DND-41 (cell line): ENCODE measurements around the gene CLINT1.

Experiments used
- ATAC-seq: fragments of 200-7000 bp; cut with Tn5 transposase; 3 replicates; pipeline ENCODE4 v1.9.1; 2021; ENCODE audit warnings: low read depth; ENCODE audit not compliant: insufficient read depth
- DNase-seq: peaks from one replicate; pipeline ENCODE4 v3.0.0-alpha.2; 2020
- H2AFZ ChIP-seq: 2 replicates; pipeline ENCODE4 v1.6.0; 2012; ENCODE audit warnings: low read depth, low read length
- H3K27ac ChIP-seq: 2 replicates; pipeline ENCODE4 v1.5.1; 2012; ENCODE audit warnings: low read length, inconsistent platforms
- H3K27me3 ChIP-seq: fragments of 200-600 bp; sonication (generic); 2 replicates; pipeline ENCODE4 v1.6.0; 2012; ENCODE audit warnings: low read length, mild to moderate bottlenecking, inconsistent platforms; ENCODE audit not compliant: insufficient read depth, poor library complexity
- H3K36me3 ChIP-seq: 2 replicates; pipeline ENCODE4 v1.5.1; 2012; ENCODE audit warnings: low read length, inconsistent platforms; ENCODE audit not compliant: insufficient read depth
- H3K4me1 ChIP-seq: 2 replicates; pipeline ENCODE4 v1.5.1; 2012; ENCODE audit warnings: mild to moderate bottlenecking, low read length; ENCODE audit not compliant: insufficient read depth
- H3K4me2 ChIP-seq: 2 replicates; pipeline ENCODE4 v1.6.0; 2012; ENCODE audit warnings: mild to moderate bottlenecking, moderate library complexity, low read length, inconsistent platforms; ENCODE audit not compliant: insufficient read depth
- H3K4me3 ChIP-seq, 2 experiments: fragments of 200-600 bp in 1 of 2; shearing (Covaris generic) in 1 of 2; 2 replicates each; pipeline ENCODE4 v1.5.1; 2012 to 2016; ENCODE audit warnings: inconsistent platforms in 2 of 2, low read length in 2 of 2, mild to moderate bottlenecking in 2 of 2, low read depth in 1 of 2, moderate library complexity in 1 of 2
- H3K79me2 ChIP-seq: 2 replicates; pipeline ENCODE4 v1.6.0; 2012; ENCODE audit warnings: low read length, inconsistent platforms; ENCODE audit not compliant: insufficient read depth
- H3K9ac ChIP-seq: 2 replicates; pipeline ENCODE4 v1.6.0; 2012; ENCODE audit warnings: low read depth, mild to moderate bottlenecking, inconsistent platforms, low read length, moderate library complexity
- H3K9me3 ChIP-seq: 2 replicates; pipeline ENCODE4 v1.5.1; 2012; ENCODE audit warnings: low read length, moderate library complexity, mild to moderate bottlenecking, inconsistent platforms; ENCODE audit not compliant: insufficient read depth, severe bottlenecking
- H4K20me1 ChIP-seq: 2 replicates; pipeline ENCODE4 v1.6.0; 2012; ENCODE audit warnings: low read length; ENCODE audit not compliant: insufficient read depth
- EZH2 ChIP-seq: IDR thresholded peaks from 3 replicates; pipeline ENCODE4 v1.6.1; 2012; ENCODE audit warnings: borderline replicate concordance, low read depth, mild to moderate bottlenecking, moderate library complexity, low read length, inconsistent platforms; ENCODE audit not compliant: severe bottlenecking
- TF ChIP-seq, protein P1 (sequence below): IDR thresholded peaks from 2 replicates; pipeline ENCODE4 v1.5.1; 2012; ENCODE audit warnings: borderline replicate concordance, low read length, moderate library complexity, mild to moderate bottlenecking; ENCODE audit not compliant: poor library complexity, severe bottlenecking; ENCODE audit errors: extremely low read depth

The CLINT1 gene

DNA sequence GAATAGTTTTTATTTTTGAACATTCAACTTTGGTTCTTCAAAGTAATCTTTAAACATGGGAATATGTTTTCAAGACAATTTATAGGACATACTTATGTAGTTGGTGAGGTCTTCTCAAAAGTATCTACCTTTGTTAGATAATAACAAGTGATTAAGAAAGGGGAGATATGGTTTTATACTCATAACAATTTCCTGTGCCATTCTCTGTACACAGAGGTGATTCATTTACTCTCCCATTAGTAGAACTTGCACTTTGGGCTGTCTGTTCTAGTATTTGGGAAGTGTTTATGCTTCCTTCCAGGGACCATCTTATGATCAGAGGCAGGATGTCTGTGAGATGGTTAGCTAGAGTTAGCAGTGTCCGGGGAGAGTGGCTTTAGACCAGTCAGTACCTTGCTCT lies 100.2 kb downstream of the CLINT1 start:
- no peak overlapping the region for H2AFZ ChIP-seq

DNA sequence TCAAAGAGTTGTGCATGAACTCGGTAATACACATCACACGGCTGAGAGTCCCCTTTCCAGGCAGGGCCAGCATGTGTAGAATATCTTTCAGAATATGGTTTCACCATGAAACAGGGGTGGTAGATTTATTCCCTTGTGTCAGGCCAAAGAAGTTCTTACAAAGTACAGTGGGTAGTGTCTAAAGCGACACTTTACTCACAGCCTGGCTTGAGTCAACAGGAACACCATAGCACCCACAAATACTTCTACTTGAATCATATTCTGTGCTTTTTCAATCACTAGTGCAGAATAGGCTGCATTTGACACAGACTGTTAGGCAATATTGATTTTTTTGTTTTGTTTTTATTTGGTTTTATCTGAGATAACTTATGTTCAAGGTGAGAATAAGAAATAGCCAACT lies 102.8 kb downstream of the CLINT1 start:
- ATAC-seq, result no peak
- no peak overlapping the region for H3K4me2 ChIP-seq

More for the DNA sequence above, 100.2 kb downstream of the CLINT1 start:
- no peaks in the 10 kb centered on the region for H3K27me3 ChIP-seq
- no peaks in the 10 kb centered on the region for H4K20me1 ChIP-seq
- ATAC-seq (no peak), DNase-seq (no peak)
- H3K9ac ChIP-seq, result no peak overlapping the region
- no peak overlapping the region for H3K27ac ChIP-seq
- peaks cover 40% of the 10 kb centered on the region for H3K36me3 ChIP-seq
- no peaks in the 10 kb centered on the region for H3K4me1 ChIP-seq
- no peak for TF ChIP-seq EZH2
- TF ChIP-seq, protein P1, sequence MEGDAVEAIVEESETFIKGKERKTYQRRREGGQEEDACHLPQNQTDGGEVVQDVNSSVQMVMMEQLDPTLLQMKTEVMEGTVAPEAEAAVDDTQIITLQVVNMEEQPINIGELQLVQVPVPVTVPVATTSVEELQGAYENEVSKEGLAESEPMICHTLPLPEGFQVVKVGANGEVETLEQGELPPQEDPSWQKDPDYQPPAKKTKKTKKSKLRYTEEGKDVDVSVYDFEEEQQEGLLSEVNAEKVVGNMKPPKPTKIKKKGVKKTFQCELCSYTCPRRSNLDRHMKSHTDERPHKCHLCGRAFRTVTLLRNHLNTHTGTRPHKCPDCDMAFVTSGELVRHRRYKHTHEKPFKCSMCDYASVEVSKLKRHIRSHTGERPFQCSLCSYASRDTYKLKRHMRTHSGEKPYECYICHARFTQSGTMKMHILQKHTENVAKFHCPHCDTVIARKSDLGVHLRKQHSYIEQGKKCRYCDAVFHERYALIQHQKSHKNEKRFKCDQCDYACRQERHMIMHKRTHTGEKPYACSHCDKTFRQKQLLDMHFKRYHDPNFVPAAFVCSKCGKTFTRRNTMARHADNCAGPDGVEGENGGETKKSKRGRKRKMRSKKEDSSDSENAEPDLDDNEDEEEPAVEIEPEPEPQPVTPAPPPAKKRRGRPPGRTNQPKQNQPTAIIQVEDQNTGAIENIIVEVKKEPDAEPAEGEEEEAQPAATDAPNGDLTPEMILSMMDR, result no peak
- no peak overlapping the region for H3K4me3 ChIP-seq
- no peak overlapping the region for H3K4me2 ChIP-seq
- H3K9me3 ChIP-seq, result no peaks in the 10 kb centered on the region
- H3K79me2 ChIP-seq, result no peaks in the 10 kb centered on the region

DNA sequence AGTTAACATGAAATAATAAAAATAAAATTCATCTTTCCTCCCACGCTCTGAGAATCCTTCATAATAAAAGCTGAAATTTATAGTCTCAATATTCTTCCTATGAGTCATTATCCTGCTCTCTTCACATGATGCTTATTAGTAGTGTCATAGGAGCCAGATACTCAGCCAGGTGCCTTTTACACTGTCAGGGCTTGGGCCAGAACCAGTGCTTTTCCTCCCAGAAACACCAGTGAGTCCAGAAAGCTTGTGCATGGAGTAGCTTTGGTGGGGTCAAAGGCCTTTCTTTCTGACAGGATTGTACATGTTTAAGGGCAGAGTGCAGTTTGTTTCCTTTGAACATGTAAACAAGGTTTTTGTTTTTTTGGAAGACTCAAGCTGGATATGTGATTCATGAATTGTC lies 108.6 kb downstream of the CLINT1 start:
- no peaks in the 10 kb centered on the region for H3K27me3 ChIP-seq
- no peak overlapping the region for H3K27ac ChIP-seq
- H3K4me3 ChIP-seq, result no peak overlapping the region
- TF ChIP-seq, protein P1, result no peak
- TF ChIP-seq EZH2, result no peak
- H3K4me1 ChIP-seq, result peaks cover under 1% of the 10 kb centered on the region; the same call in 1 of the 2 replicates
- H3K4me2 ChIP-seq, result no peak overlapping the region
- H3K9ac ChIP-seq, result no peak overlapping the region
- no peaks in the 10 kb centered on the region for H3K9me3 ChIP-seq
- no peaks in the 10 kb centered on the region for H4K20me1 ChIP-seq
- DNase-seq (no peak), ATAC-seq (no peak)
- H3K79me2 ChIP-seq, result peaks cover 14% of the 10 kb centered on the region
- peaks cover 34% of the 10 kb centered on the region for H3K36me3 ChIP-seq
- no peak overlapping the region for H2AFZ ChIP-seq

More for the DNA sequence above, 102.8 kb downstream of the CLINT1 start:
- Histone ChIP-seq H3K27me3 (no peaks in the 10 kb centered on the region), H3K27ac (no peak overlapping the region), H3K79me2 (no peaks in the 10 kb centered on the region), H3K4me3 (no peak overlapping the region), H3K36me3 (peaks cover 52% of the 10 kb centered on the region), H3K4me1 (no peaks in the 10 kb centered on the region), H2AFZ (no peak overlapping the region), H3K9ac (no peak overlapping the region), H3K9me3 (no peaks in the 10 kb centered on the region), H4K20me1 (no peaks in the 10 kb centered on the region)
- TF ChIP-seq, protein P1, result no peak
- no peak for TF ChIP-seq EZH2
- DNase-seq, result no peak

DNA sequence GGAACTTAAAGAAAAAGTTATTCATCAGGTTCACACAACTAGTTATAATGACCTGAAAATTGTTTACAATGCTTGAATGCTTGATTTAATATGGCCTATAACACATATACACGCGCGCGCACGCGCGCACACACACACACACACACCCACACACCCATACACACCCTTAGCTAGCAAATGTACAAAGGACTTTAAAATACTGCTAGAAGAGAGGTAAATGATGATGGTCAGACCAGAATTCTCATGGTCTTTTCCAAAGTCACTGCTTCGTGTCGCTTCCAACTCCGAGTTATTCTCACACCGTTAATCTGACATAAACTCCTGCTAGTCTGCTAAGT lies 109.5 kb downstream of the CLINT1 start:
- TF ChIP-seq, protein P1, result no peak
- no peak for TF ChIP-seq EZH2
- no peak for ATAC-seq

More for the DNA sequence above, 109.5 kb downstream of the CLINT1 start:
- H3K79me2 ChIP-seq, result peaks cover 19% of the 10 kb centered on the region
- no peak overlapping the region for H3K4me3 ChIP-seq
- H3K9ac ChIP-seq, result no peak overlapping the region
- no peak overlapping the region for H3K27ac ChIP-seq
- H2AFZ ChIP-seq, result no peak overlapping the region
- H3K27me3 ChIP-seq, result no peaks in the 10 kb centered on the region
- no peak for DNase-seq
- H3K9me3 ChIP-seq, result no peaks in the 10 kb centered on the region
- peaks cover 9% of the 10 kb centered on the region for H3K4me1 ChIP-seq
- H3K36me3 ChIP-seq, result peaks cover 26% of the 10 kb centered on the region
- H4K20me1 ChIP-seq, result no peaks in the 10 kb centered on the region
- H3K4me2 ChIP-seq, result no peak overlapping the region
